IgD-negative memory B cell (primary cell): ENCODE results near the gene TYW1B. TPM values are rescaled to one million over a fixed set of nuclear protein-coding genes. Genes with fewer than 3 reads are reported as not detected.
A peak's percentile ranks its signal among the peaks of the same experiment; 100 is the strongest.
"Not testable (repeated sequence)": the region's sequence is repeated elsewhere in the genome, so short reads cannot be mapped to it uniquely, and the experiment has no call there.

Source experiments
- H3K27ac Mint-ChIP-seq, 3 donors: one replicate each; pipeline ENCODE4 v1.8.0; 2020 to 2022; ENCODE audit warnings: mild to moderate bottlenecking in 3 of 3, mixed read lengths in 3 of 3, moderate library complexity in 1 of 3
- H3K27me3 Mint-ChIP-seq: one replicate; pipeline ENCODE4 v1.8.0; 2021; ENCODE audit warnings: mixed read lengths
- H3K36me3 Mint-ChIP-seq: one replicate; pipeline ENCODE4 v1.8.0; 2020; ENCODE audit warnings: mild to moderate bottlenecking, mixed read lengths
- H3K4me1 Mint-ChIP-seq, 3 donors: one replicate each; pipeline ENCODE4 v1.8.0; 2020 to 2022; ENCODE audit warnings: mixed read lengths in 3 of 3, mild to moderate bottlenecking in 1 of 3
- H3K4me3 Mint-ChIP-seq, 4 donors: one replicate each; pipeline ENCODE4 v1.8.0; 2020 to 2022; ENCODE audit warnings: mild to moderate bottlenecking in 4 of 4, mixed read lengths in 4 of 4, moderate library complexity in 3 of 4
- H3K9me3 Mint-ChIP-seq, 3 donors: one replicate each; pipeline ENCODE4 v1.8.0; 2020 to 2021; ENCODE audit warnings: mixed read lengths in 3 of 3, mild to moderate bottlenecking in 1 of 3
- polyA plus RNA-seq: library from polyadenylated mRNA; unstranded; fragments of 300-500 nt; fragmentation: Illumina TruSeq; gene quantifications from one replicate; pipeline ENCODE4 v1.2.3, GENCODE V29; 2021

Gene TYW1B
- polyA plus RNA-seq, 1 donor from 2014 or later, result 3.6 TPM

DNA sequence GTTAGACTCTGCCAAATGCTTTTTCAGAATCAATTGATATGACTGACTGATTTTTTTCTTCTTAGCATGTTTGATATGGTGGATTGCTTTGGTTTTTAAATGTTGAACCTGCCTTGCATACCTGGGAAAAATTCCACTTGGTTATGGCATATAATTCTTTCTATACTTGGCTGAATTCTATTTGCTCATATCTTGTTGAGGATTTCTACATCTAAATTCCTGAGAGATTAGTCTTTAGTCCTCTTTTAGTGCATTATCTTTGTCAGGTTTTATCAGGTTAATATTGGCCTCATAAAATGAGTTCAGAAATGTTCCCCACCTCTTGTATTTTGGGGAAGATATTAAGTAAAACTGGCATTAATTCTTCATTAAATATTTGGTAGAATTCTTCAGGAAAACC lies 79.4 kb downstream of the TYW1B start:
- H3K9me3 Mint-ChIP-seq, H3K27ac Mint-ChIP-seq, H3K27me3 Mint-ChIP-seq, H3K4me1 Mint-ChIP-seq, H3K4me3 Mint-ChIP-seq: not testable (repeated sequence)
- peaks cover 11% of the 10 kb centered on the region for H3K36me3 Mint-ChIP-seq

DNA sequence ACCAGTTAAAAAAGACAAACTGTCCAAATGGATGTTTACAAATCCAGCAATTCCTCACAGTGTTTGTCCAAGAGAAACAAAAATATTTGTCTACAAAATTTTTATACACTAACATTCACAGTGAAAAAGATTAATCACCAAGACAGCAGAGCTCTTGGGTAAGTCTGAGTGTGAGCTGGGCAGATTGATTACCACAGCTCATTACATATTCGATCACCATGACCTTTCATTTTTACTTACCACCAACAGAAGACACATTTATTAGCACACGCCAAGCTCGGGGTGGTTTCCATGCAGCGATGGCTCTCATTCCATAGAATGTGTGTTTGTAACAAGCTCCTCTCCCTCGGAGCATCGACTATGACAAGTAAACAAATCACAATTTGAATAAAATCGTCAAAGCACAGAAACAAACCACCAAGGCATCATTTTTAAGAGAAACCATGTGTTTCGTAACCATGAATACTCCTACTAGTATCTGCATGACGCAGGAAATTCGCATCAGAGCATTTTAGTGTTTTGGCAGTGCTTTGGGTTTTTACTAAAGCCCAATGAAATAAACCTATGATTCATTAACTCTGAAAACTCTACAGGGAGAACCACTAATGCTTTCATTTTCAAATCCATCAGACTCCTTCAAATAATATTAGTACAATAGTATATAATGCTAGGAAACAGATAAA lies 83.6 kb downstream of the TYW1B start:
- Mint-ChIP-seq H3K9me3 (peaks cover 4 to 23% (median 7%) of the 10 kb centered on the region in 3 donors), H3K36me3 (peaks cover 27% of the 10 kb centered on the region)
- not testable (repeated sequence) for H3K27me3 Mint-ChIP-seq, H3K4me3 Mint-ChIP-seq, H3K4me1 Mint-ChIP-seq, H3K27ac Mint-ChIP-seq

DNA sequence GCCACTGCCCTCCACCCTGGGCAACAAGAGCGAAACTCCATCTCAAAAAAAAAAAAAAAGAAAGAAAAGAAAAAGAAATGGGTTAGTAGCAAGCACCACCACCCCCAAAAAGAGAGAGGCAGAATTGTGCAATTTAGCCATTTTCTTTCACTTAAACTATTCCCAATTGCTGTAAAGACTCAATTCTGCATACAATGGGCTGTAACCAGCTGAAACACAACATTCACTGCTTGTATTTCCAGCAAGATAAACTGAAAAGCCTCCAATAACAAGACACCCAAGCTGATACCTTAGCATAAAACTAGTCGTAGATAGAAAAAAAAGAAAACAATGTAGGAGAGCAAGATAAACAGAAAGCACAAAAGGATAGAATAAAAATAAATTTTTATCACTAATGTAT lies 84.2 kb downstream of the TYW1B start:
- not testable (repeated sequence) for H3K4me1 Mint-ChIP-seq, H3K27me3 Mint-ChIP-seq, H3K4me3 Mint-ChIP-seq, H3K27ac Mint-ChIP-seq
- peaks cover 27% of the 10 kb centered on the region for H3K36me3 Mint-ChIP-seq
- H3K9me3 Mint-ChIP-seq, result peaks cover 4 to 23% (median 7%) of the 10 kb centered on the region in 3 donors

DNA sequence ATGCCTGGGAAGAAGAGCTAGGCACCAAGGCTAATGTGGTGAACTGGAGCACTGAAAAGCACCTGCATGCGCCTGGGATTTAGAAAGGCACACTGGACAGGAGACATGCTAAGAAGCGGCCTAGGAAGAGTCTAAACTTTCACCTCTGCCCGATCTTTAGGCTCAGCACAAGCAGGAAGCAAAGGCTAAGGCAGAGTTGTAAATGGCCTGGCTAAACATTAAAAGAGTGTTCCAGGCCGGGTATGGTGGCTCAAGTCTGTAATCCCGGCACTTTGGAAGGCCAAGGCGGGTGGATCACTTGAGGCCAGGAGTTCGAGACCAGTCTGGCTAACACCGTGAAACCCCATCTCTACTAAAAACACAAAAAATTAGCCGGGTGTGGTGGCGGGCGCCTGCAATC lies 88.3 kb downstream of the TYW1B start:
- H3K27me3 Mint-ChIP-seq, H3K4me1 Mint-ChIP-seq, H3K4me3 Mint-ChIP-seq, H3K27ac Mint-ChIP-seq: not testable (repeated sequence)
- Mint-ChIP-seq H3K9me3 (peaks cover 9 to 24% (median 12%) of the 10 kb centered on the region in 3 donors), H3K36me3 (peaks cover 32% of the 10 kb centered on the region)

DNA sequence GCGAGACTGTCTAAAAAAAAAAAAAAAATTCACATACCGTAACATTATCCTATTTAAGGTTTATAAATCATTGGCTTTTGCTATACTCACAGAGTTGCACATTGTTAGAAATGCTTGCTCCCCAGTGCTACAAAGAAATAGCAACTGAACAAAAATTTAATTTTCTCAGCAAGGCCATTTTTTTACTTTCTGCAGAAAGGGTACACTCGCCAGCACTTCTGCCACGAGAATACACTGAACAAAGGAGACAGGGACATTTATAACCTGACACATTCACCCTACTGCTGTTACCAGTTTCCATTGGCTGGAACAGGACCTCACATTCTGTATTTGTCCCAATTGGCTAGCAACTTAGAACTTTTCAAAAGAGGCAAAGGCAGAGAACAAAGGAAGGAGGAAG lies 92.1 kb downstream of the TYW1B start:
- peaks cover 36% of the 10 kb centered on the region for H3K36me3 Mint-ChIP-seq
- H3K4me3 Mint-ChIP-seq, H3K27ac Mint-ChIP-seq, H3K4me1 Mint-ChIP-seq, H3K27me3 Mint-ChIP-seq: not testable (repeated sequence)
- H3K9me3 Mint-ChIP-seq, result peaks cover 12 to 22% (median 13%) of the 10 kb centered on the region in 3 donors

DNA sequence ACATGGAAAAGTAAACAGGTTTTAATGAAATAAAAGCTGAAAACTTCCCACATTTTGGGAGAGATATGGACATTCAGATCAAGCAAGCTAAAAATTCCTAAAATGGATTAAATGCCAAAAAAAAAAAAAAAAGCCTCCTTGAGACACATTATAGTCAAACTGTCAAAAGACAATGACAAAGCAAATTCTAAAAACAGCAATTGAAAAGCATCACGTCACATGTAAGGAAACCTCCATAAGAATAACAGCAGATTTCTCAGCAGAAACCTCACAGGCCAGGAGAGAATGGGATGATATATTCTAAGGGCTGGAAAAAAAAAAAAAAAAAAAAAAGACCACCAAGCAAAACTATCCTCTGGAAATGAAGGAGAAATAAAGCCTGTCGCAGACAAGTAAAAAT lies 97.2 kb downstream of the TYW1B start:
- not testable (repeated sequence) for H3K27ac Mint-ChIP-seq, H3K4me3 Mint-ChIP-seq, H3K27me3 Mint-ChIP-seq, H3K4me1 Mint-ChIP-seq
- H3K36me3 Mint-ChIP-seq, result peaks cover 43% of the 10 kb centered on the region
- H3K9me3 Mint-ChIP-seq, result peaks cover 9 to 22% (median 14%) of the 10 kb centered on the region in 3 donors

DNA sequence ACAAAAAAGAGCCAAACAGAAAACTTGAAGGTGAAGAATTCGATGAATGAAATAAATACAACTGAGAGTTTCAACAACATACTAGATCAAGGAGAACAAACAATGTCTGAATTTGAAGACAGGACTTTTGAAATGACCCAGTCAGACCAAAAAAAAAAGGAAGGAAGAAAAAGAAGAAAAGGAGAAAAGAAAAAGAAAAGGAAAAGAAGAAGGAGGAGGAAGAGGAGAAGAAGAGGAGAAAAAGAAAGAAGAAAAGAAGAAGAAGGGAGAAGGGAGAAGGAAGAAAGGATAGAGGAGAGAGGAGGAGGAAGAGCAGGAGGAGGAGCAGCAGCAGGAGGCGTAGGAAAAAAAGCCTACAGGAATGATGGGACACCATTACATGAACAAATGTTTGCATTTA lies 97.6 kb downstream of the TYW1B start:
- peaks cover 43% of the 10 kb centered on the region for H3K36me3 Mint-ChIP-seq
- H3K4me3 Mint-ChIP-seq, result peak overlapping the region in 1 of 4 donors; percentile 86
- H3K9me3 Mint-ChIP-seq, result peaks cover 9 to 22% (median 14%) of the 10 kb centered on the region in 3 donors
- H3K27ac Mint-ChIP-seq, H3K4me1 Mint-ChIP-seq, H3K27me3 Mint-ChIP-seq: not testable (repeated sequence)

DNA sequence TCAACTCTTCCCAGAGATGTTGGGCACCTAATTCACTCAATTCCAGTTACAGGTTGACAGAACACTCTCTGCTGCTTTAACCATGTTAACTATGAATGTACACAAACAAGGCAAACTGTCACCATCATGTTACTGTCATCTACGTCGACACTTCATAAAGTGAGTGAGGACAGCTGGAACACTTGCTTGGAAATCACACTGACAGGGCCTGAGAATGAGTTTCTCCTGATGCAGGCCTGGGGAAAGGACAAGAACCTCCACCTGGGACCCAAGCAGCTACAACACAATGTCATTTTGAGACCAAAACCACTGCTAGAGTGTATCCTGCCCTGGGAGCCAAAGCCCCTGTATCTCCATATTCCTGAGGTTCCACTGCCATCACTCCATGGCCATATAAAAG lies 98.9 kb downstream of the TYW1B start:
- H3K4me3 Mint-ChIP-seq, H3K27ac Mint-ChIP-seq, H3K4me1 Mint-ChIP-seq, H3K27me3 Mint-ChIP-seq: not testable (repeated sequence)
- peaks cover 5 to 13% (median 6%) of the 10 kb centered on the region in 3 donors for H3K9me3 Mint-ChIP-seq
- peaks cover 38% of the 10 kb centered on the region for H3K36me3 Mint-ChIP-seq

DNA sequence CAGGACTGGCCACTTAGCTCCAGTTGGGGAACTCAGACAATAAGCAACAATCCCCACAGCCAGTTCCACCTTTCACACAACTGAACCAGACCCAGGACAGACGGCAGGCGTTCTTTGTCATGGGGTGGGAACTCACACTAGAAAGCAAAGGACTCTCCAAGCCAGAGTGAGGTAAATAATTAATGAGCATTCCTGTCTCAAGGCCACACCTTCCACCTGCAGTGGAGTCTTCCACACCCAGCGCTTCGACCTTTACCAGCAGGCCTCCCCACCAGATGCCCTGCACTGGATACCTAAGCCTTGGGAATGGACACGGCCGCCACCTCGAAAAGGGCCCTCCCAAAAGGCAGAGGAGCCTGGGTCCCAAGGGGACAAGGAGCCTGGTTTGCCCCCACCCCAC lies 105.3 kb downstream of the TYW1B start:
- not testable (repeated sequence) for H3K9me3 Mint-ChIP-seq, H3K4me3 Mint-ChIP-seq, H3K27me3 Mint-ChIP-seq, H3K4me1 Mint-ChIP-seq, H3K27ac Mint-ChIP-seq
- H3K36me3 Mint-ChIP-seq, result peaks cover 12% of the 10 kb centered on the region

DNA sequence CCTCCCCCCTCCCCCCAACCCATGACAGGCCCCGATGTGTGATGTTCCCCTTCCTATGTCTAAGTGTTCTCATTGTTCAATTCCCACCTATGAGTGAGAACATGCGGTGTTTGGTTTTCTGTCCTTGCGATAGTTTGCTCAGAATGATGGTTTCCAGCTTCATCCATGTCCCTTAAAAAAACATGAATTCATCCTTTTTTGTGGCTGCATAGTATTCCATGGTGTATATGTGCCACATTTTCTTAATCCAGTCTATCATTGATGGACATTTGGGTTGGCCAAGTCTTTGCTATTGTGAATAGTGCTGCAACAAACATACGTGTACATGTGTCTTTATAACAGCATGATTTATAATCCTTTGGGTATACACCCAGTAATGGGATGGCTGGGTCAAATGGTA lies 107.1 kb downstream of the TYW1B start:
- H3K9me3 Mint-ChIP-seq, H3K4me3 Mint-ChIP-seq, H3K27ac Mint-ChIP-seq, H3K27me3 Mint-ChIP-seq, H3K4me1 Mint-ChIP-seq: not testable (repeated sequence)
- H3K36me3 Mint-ChIP-seq, result peaks cover 11% of the 10 kb centered on the region

DNA sequence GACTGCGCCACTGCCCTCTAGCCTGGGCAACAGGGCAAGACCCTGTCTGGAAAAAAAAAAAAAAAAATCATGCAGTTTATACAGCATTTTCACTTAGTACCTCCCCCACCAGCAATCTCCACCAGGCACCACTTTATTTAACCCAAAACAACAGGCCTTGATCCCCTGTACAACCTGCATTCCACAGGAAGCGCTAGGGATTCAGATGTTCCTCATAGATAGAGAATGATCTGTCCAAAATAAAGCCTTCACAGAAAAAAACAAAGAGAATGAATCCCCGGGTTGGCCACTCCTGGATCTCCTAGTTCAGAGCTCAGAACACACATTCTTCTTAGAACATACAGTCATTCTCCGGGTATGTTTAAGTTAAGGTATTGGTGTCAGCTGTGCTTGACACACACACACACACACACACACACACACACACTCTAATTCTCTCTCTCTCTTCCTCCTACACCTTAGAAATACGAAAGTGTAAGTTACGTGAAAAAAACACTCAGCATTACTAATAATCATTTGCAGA lies 110.7 kb downstream of the TYW1B start:
- H3K36me3 Mint-ChIP-seq, result peaks cover 13% of the 10 kb centered on the region
- peak overlapping the region in 1 of 3 donors; percentile 5 for H3K27ac Mint-ChIP-seq
- H3K27me3 Mint-ChIP-seq, H3K9me3 Mint-ChIP-seq, H3K4me3 Mint-ChIP-seq, H3K4me1 Mint-ChIP-seq: not testable (repeated sequence)

DNA sequence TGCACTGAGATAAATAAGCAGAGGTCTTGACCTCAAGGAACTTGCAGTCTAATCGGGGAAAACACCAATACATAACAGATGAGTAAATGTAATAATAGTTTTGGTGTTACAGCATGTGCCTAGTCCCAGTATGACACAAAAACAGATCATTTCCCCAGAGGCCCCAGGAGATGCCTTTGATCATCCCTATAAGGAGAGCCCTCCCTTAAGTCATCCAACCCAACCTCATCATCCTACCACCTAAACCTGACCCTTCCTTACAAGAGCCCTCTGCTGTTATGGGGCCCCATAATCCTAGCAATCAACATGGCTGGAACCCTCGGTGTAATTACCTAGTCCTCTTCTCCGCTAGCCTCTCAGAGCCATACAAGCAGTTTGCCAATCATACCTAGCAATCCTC lies 116.1 kb downstream of the TYW1B start:
- not testable (repeated sequence) for H3K9me3 Mint-ChIP-seq
- peaks cover 14% of the 10 kb centered on the region for H3K36me3 Mint-ChIP-seq

DNA sequence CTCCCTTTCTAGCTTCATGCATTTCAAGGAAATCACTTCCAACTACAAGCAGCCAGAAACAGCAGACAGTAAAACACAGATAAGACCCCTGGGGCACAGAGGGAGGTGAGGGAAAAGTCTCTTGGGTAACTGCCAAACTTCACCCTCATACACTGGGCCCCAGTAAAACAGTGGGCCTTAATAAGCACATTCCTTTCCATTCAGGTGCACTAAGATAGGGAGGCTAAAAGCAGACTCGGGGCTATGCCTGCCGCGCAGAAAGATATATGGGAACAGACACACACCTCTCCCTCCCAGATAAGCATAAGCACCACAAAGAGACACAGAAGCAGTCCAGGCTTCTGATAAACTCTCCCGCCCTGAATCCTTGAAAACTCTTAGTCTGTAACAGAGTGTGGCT lies 117.0 kb downstream of the TYW1B start:
- Mint-ChIP-seq H3K4me1 (peaks cover 0 to 2% (median 0%) of the 10 kb centered on the region in 3 donors), H3K36me3 (peaks cover 19% of the 10 kb centered on the region), H3K4me3 (no peak overlapping the region), H3K27me3 (no peaks in the 10 kb centered on the region), H3K9me3 (peaks cover 0 to 3% (median 0%) of the 10 kb centered on the region in 3 donors), H3K27ac (no peak overlapping the region)

More for the DNA sequence above, 116.1 kb downstream of the TYW1B start:
- peak overlapping the region in 1 of 3 donors; percentile 35 for H3K27ac Mint-ChIP-seq
- H3K27me3 Mint-ChIP-seq, H3K4me3 Mint-ChIP-seq, H3K4me1 Mint-ChIP-seq: not testable (repeated sequence)

DNA sequence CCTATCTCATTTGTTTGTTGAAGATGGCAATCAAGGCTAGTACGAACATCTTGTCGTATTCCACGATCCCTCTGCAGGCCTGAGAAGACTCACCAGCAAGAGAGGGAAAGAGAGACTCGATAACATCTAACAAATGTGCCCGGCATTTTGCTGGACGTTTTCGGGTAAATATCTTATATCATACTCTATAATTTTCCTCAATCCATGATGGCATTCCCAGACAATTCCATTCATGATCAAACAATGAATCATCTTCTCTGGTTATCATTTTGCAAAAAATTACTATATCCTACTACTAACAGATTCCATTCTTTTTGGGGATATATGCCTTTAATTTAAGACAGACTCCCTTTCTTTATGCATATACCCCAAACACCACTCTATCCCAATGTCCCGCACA lies 118.1 kb downstream of the TYW1B start:
- no peak overlapping the region for H3K4me3 Mint-ChIP-seq
- peaks cover 0 to 2% (median 0%) of the 10 kb centered on the region in 3 donors for H3K4me1 Mint-ChIP-seq
- peaks cover 0 to 3% (median 0%) of the 10 kb centered on the region in 3 donors for H3K9me3 Mint-ChIP-seq
- H3K36me3 Mint-ChIP-seq, result peaks cover 21% of the 10 kb centered on the region
- no peaks in the 10 kb centered on the region for H3K27me3 Mint-ChIP-seq
- no peak overlapping the region for H3K27ac Mint-ChIP-seq

DNA sequence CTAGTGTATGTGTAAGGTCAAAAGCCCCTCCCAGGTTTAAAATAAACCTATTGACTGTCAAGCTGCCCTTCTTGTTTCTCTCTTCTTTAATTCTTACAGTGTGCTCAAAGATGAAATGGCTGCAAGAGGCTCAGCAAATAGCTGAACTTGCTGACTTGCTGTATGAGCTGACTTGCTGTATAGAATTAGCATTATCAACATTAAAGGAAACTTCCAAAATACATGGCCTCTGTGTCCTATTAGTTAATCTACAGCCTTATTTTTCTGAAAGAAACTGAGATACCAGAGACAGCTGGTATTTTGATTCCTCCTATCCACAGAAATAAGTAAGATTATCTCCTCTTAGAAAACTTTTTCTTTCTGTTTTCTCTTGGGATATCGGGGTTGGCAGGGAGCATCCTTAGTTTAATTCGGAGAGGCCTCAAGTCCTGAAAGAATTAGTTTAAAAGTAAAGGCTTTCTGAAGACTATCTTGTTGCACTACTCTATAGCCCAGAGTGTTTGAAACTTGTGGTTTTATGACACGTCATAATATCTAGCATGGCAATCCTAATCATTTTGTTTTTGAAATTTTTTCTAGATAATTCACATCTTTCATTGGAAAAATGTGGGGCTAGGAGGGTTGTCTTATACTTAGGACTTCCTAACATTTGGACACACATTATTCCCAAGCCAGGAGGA lies 119.5 kb downstream of the TYW1B start:
- H3K27ac Mint-ChIP-seq, H3K9me3 Mint-ChIP-seq, H3K4me1 Mint-ChIP-seq, H3K27me3 Mint-ChIP-seq, H3K4me3 Mint-ChIP-seq: not testable (repeated sequence)
- peaks cover 22% of the 10 kb centered on the region for H3K36me3 Mint-ChIP-seq

DNA sequence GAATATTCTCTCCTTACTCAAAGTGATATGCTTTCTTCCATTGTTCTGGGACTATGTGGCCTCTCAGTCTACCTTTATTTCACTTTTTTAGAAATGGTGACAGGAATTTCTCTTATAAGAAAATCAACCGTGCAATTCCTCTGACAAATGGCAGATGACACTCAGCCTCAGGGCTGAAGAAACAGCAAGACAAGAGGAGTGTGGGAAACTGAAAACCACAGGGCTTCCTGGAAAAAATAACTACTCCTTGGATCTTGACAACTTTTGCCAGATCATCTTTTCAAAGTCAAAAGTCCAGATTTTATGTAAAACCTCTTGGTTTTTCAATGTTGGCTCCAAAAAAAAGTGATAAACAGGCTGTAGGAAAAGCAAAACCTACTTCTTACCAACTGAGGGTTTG lies 121.5 kb downstream of the TYW1B start:
- H3K36me3 Mint-ChIP-seq, result peaks cover 17% of the 10 kb centered on the region
- no peak overlapping the region for H3K27ac Mint-ChIP-seq
- no peaks in the 10 kb centered on the region for H3K27me3 Mint-ChIP-seq
- H3K4me3 Mint-ChIP-seq, result no peak overlapping the region
- H3K9me3 Mint-ChIP-seq, result peaks cover 0 to 3% (median 0%) of the 10 kb centered on the region in 3 donors
- H3K4me1 Mint-ChIP-seq, result peaks cover 0 to 2% (median 0%) of the 10 kb centered on the region in 3 donors
